Spleen (tissue), 11 donors: Measurements from ENCODE around the gene SOAT2. TPM values are rescaled to one million over a fixed set of nuclear protein-coding genes. Genes with fewer than 3 reads are reported as not detected.

Experiments
- DNase-seq: peaks from one replicate; pipeline ENCODE4 v3.0.0-alpha.2; 2020
- H3K27ac ChIP-seq, 8 donors: fragments of 200-600 bp; sonication (generic) in 7 of 8; 1 replicate in 4 of 8; 2 replicates in 4 of 8; pipeline versions ENCODE4 v1.5.0 to v1.8.0; 2016 to 2021; ENCODE audit warnings: inconsistent platforms in 4 of 8, mild to moderate bottlenecking in 4 of 8, moderate library complexity in 1 of 8
- H3K27me3 ChIP-seq, 7 donors: fragments of 200-600 bp; sonication (generic) in 6 of 7; replicated peaks in 1 of 7; 1 replicate in 4 of 7; 2 replicates in 3 of 7; pipeline versions ENCODE4 v1.5.0 to v1.8.0; 2016 to 2021; ENCODE audit warnings: inconsistent platforms in 3 of 7, mild to moderate bottlenecking in 1 of 7
- H3K36me3 ChIP-seq, 6 donors: fragments of 200-600 bp; sonication (generic) in 5 of 6; 1 replicate in 4 of 6; 2 replicates in 2 of 6; pipeline versions ENCODE4 v1.5.0 to v1.8.0; 2016 to 2021; ENCODE audit warnings: inconsistent platforms in 2 of 6
- H3K4me1 ChIP-seq, 6 donors: fragments of 200-600 bp; sonication (generic) in 5 of 6; 1 replicate in 3 of 6; 2 replicates in 3 of 6; pipeline versions ENCODE4 v1.5.0 to v1.8.0; 2016 to 2021; ENCODE audit warnings: inconsistent platforms in 3 of 6
- H3K4me3 ChIP-seq, 8 donors: fragments of 200-600 bp; sonication (generic) in 7 of 8; 1 replicate in 4 of 8; 2 replicates in 4 of 8; pipeline versions ENCODE4 v1.5.0 to v1.8.0; 2016 to 2021; ENCODE audit warnings: inconsistent platforms in 4 of 8, mild to moderate bottlenecking in 4 of 8, moderate library complexity in 2 of 8
- H3K9me3 ChIP-seq, 8 donors: fragments of 200-600 bp; sonication (generic) in 7 of 8; 1 replicate in 4 of 8; 2 replicates in 4 of 8; pipeline versions ENCODE4 v1.5.0 to v1.8.0; 2016 to 2021; ENCODE audit warnings: inconsistent platforms in 4 of 8
- CTCF ChIP-seq, 11 experiments: fragments of 200-600 bp in 7 of 11; fragments of 450-650 bp in 4 of 11; sonication (generic) in 4 of 11; IDR thresholded peaks in 8 of 11; conservative IDR thresholded peaks in 3 of 11; 1 replicate in 7 of 11; 2 replicates in 4 of 11; pipeline versions ENCODE4 v1.4.0 to v1.8.0; 2016 to 2021; ENCODE audit warnings: antibody characterized with exemption in 11 of 11, inconsistent platforms in 4 of 11, mild to moderate bottlenecking in 1 of 11
- POLR2A ChIP-seq, 3 donors: fragments of 450-650 bp; IDR thresholded peaks; one replicate each; pipeline ENCODE4 v1.5.1; 2017; ENCODE audit warnings: antibody characterized with exemption in 3 of 3, mild to moderate bottlenecking in 1 of 3
- POLR2AphosphoS5 ChIP-seq, 3 donors: sonication (generic); formaldehyde crosslinking; IDR thresholded peaks; one replicate each; pipeline ENCODE4 v1.5.1; 2017; ENCODE audit warnings: antibody characterized with exemption in 3 of 3
- WGBS, 5 donors: extraction: QIAGEN DNeasy Blood & Tissue Kit in 3 of 5; methylation state at CpG; one replicate each; pipeline versions ENCODE4 v1.1.5 to v1.1.7; 2013 to 2018; 5-methylcytosine and 5-hydroxymethylcytosine counted together
- intact Hi-C: fragments of 100-400 bp; cut with DNase I; formaldehyde crosslinking; loops from one replicate; pipeline ENCODE4 v1.15.0; 2023; ENCODE audit warnings: low total_unique reads
- polyA plus RNA-seq, 3 donors: library from polyadenylated mRNA; stranded (reverse); fragments of 200-250 nt; gene quantifications; one replicate each; pipeline ENCODE4 v1.2.1, GENCODE V29; 2013
- total RNA-seq, 7 donors: library from RNA; depleted of rRNA in 3 of 7; stranded (reverse); fragments of >200 nt in 3 of 7; fragmentation: NEBNext Ultra II Directional in 4 of 7; extraction: Animal tissue kit (Norgen Biotek cat#: 25700) in 4 of 7; gene quantifications; one replicate each; pipeline versions ENCODE4 v1.1.0 to v1.2.1, GENCODE V29; 2016 to 2021
- donor health status: healthy with polysubstance abuse.
- donor health status: DM: no; HTN: no; CAD: no; lungs with moderate emphysema.
- donor health status: DM: no; HTN: no; CAD: no.
- donor health status: Bipolar disorder and iron deficiency.
- donor health status: healthy.
- donor health status: DM: no; HTN: no; CAD: no.
- donor health status: DM: yes; HTN: yes; CAD: no.

SOAT2 gene
- total and polyA plus RNA-seq, 10 donors, result 0.37 to 2.2 (median 0.56) TPM; not detected in 1

- 40 to 54% (median 48%) methylated on average over 13 of the region's 13 CpGs for WGBS, 5 donors
- intact Hi-C loops, result loop anchor here (2.0 kb wide), 1 partner anchor 30 kb away; no protein-coding TSS in a partner anchor
- Histone ChIP-seq H3K4me1 (peaks cover 16 to 91% (median 53%) of the 10 kb centered on the region in 6 donors), H3K4me3 (peak overlapping the region; percentile 32 to 75 (median 52)), H3K27ac (peak overlapping the region; percentile 50 to 88 (median 84)), H3K27me3 (peaks cover 0 to 22% (median 0%) of the 10 kb centered on the region in 7 donors), H3K9me3 (no peaks in the 10 kb centered on the region), H3K36me3 (peaks cover 0 to 9% (median 0%) of the 10 kb centered on the region in 6 donors)
- no peak for DNase-seq
- TF ChIP-seq POLR2AphosphoS5 (IDR thresholded peaks at IDR 0.05) (no peak), POLR2A (IDR thresholded peaks at IDR 0.05) (no peak), CTCF (IDR thresholded peaks at IDR 0.05 in 8 of 11, conservative IDR thresholded peaks at IDR 0.05 in 3 of 11) (no peak)
These were observed 4.8 kb upstream of the SOAT2 start for GRCh38 chr12:53098354-53098981.

GRCh38 chr12:53099071-53099882 lies 4.0 kb upstream of the SOAT2 start:
- H3K27ac ChIP-seq, result peak overlapping the region; percentile 50 to 88 (median 84)
- peaks cover 21 to 91% (median 60%) of the 10 kb centered on the region in 6 donors for H3K4me1 ChIP-seq
- no peaks in the 10 kb centered on the region for H3K9me3 ChIP-seq
- peak; percentile 96 for DNase-seq
- H3K27me3 ChIP-seq, result peaks cover 0 to 22% (median 0%) of the 10 kb centered on the region in 7 donors
- peak overlapping the region in 4 of 8 donors; percentile 54 to 75 (median 60) for H3K4me3 ChIP-seq
- intact Hi-C loops, result loop anchor here (2.0 kb wide), 1 partner anchor 30 kb away; no protein-coding TSS in a partner anchor
- H3K36me3 ChIP-seq, result peaks cover 0 to 9% (median 0%) of the 10 kb centered on the region in 6 donors
- WGBS, 5 donors, result 18 to 28% (median 21%) methylated on average over 6 of the region's 6 CpGs
- TF ChIP-seq POLR2A (IDR thresholded peaks at IDR 0.05) (no peak), POLR2AphosphoS5 (IDR thresholded peaks at IDR 0.05) (peak; percentile 24 to 75 (median 73)), CTCF (IDR thresholded peaks at IDR 0.05 in 8 of 11, conservative IDR thresholded peaks at IDR 0.05 in 3 of 11) (peak; percentile 92 to 98 (median 96))

- DNase-seq, result no peak
- WGBS, 5 donors, result 87 to 97% (median 94%) methylated on average over 12 to 13 of the region's 13 CpGs
- Histone ChIP-seq H3K9me3 (no peaks in the 10 kb centered on the region), H3K4me1 (peaks cover 21 to 95% (median 64%) of the 10 kb centered on the region in 6 donors), H3K4me3 (no peak overlapping the region), H3K27me3 (peaks cover 0 to 22% (median 0%) of the 10 kb centered on the region in 7 donors), H3K27ac (peak overlapping the region in 1 of 8 donors; percentile 16), H3K36me3 (peaks cover 0 to 9% (median 0%) of the 10 kb centered on the region in 6 donors)
- intact Hi-C loops, result no loop called here
- TF ChIP-seq CTCF (IDR thresholded peaks at IDR 0.05 in 8 of 11, conservative IDR thresholded peaks at IDR 0.05 in 3 of 11), result no peak
- TF ChIP-seq POLR2AphosphoS5 (IDR thresholded peaks at IDR 0.05), result no peak
- TF ChIP-seq POLR2A (IDR thresholded peaks at IDR 0.05), result no peak
These were observed 2.7 kb upstream of the SOAT2 start for GRCh38 chr12:53100466-53101151.
